DND-41 (cell line): ENCODE data around the gene CDK9.

ENCODE experiments used
- ATAC-seq: fragments of 200-7000 bp; cut with Tn5 transposase; 3 replicates; pipeline ENCODE4 v1.9.1; 2021; ENCODE audit warnings: low read depth; ENCODE audit not compliant: insufficient read depth
- DNase-seq: peaks from one replicate; pipeline ENCODE4 v3.0.0-alpha.2; 2020
- H2AFZ ChIP-seq: 2 replicates; pipeline ENCODE4 v1.6.0; 2012; ENCODE audit warnings: low read depth, low read length
- H3K27ac ChIP-seq: 2 replicates; pipeline ENCODE4 v1.5.1; 2012; ENCODE audit warnings: low read length, inconsistent platforms
- H3K27me3 ChIP-seq: fragments of 200-600 bp; sonication (generic); 2 replicates; pipeline ENCODE4 v1.6.0; 2012; ENCODE audit warnings: low read length, mild to moderate bottlenecking, inconsistent platforms; ENCODE audit not compliant: insufficient read depth, poor library complexity
- H3K36me3 ChIP-seq: 2 replicates; pipeline ENCODE4 v1.5.1; 2012; ENCODE audit warnings: low read length, inconsistent platforms; ENCODE audit not compliant: insufficient read depth
- H3K4me1 ChIP-seq: 2 replicates; pipeline ENCODE4 v1.5.1; 2012; ENCODE audit warnings: mild to moderate bottlenecking, low read length; ENCODE audit not compliant: insufficient read depth
- H3K4me2 ChIP-seq: 2 replicates; pipeline ENCODE4 v1.6.0; 2012; ENCODE audit warnings: mild to moderate bottlenecking, moderate library complexity, low read length, inconsistent platforms; ENCODE audit not compliant: insufficient read depth
- H3K4me3 ChIP-seq, 2 experiments: fragments of 200-600 bp in 1 of 2; shearing (Covaris generic) in 1 of 2; 2 replicates each; pipeline ENCODE4 v1.5.1; 2012 to 2016; ENCODE audit warnings: inconsistent platforms in 2 of 2, low read length in 2 of 2, mild to moderate bottlenecking in 2 of 2, low read depth in 1 of 2, moderate library complexity in 1 of 2
- H3K79me2 ChIP-seq: 2 replicates; pipeline ENCODE4 v1.6.0; 2012; ENCODE audit warnings: low read length, inconsistent platforms; ENCODE audit not compliant: insufficient read depth
- H3K9ac ChIP-seq: 2 replicates; pipeline ENCODE4 v1.6.0; 2012; ENCODE audit warnings: low read depth, mild to moderate bottlenecking, inconsistent platforms, low read length, moderate library complexity
- H3K9me3 ChIP-seq: 2 replicates; pipeline ENCODE4 v1.5.1; 2012; ENCODE audit warnings: low read length, moderate library complexity, mild to moderate bottlenecking, inconsistent platforms; ENCODE audit not compliant: insufficient read depth, severe bottlenecking
- H4K20me1 ChIP-seq: 2 replicates; pipeline ENCODE4 v1.6.0; 2012; ENCODE audit warnings: low read length; ENCODE audit not compliant: insufficient read depth
- EZH2 ChIP-seq: IDR thresholded peaks from 3 replicates; pipeline ENCODE4 v1.6.1; 2012; ENCODE audit warnings: borderline replicate concordance, low read depth, mild to moderate bottlenecking, moderate library complexity, low read length, inconsistent platforms; ENCODE audit not compliant: severe bottlenecking
- TF ChIP-seq, protein P1 (sequence below): IDR thresholded peaks from 2 replicates; pipeline ENCODE4 v1.5.1; 2012; ENCODE audit warnings: borderline replicate concordance, low read length, moderate library complexity, mild to moderate bottlenecking; ENCODE audit not compliant: poor library complexity, severe bottlenecking; ENCODE audit errors: extremely low read depth

Gene CDK9

DNA sequence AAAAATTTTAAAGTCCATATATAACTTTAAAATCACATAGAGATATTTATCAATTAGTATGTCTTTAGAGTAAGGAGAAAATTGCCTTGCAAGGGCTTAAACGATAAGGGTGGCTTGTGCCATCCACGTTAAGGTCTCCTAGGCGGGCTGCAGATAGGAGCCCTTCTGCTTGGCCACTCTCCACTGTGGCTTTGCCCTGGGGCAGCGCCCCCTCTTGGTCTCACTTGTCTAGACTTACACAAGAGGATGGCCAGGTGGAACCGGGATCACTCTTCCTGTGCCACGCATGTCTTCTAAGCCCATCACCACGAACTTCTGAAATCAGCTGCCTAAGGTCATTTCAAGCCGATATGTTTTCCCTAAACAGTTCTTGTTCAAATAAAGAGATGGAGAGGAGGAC is 19.8 kb downstream of the CDK9 start:
- H3K9me3 ChIP-seq, result no peaks in the 10 kb centered on the region
- peaks cover 34% of the 10 kb centered on the region for H3K79me2 ChIP-seq
- H2AFZ ChIP-seq, result no peak overlapping the region
- H3K9ac ChIP-seq, result no peak overlapping the region
- no peak overlapping the region for H3K27ac ChIP-seq
- ATAC-seq (no peak), DNase-seq (peak; percentile 39)
- H3K36me3 ChIP-seq, result peaks cover 54% of the 10 kb centered on the region
- H3K4me2 ChIP-seq, result no peak overlapping the region
- peaks cover 22% of the 10 kb centered on the region for H3K4me1 ChIP-seq
- peaks cover 27% of the 10 kb centered on the region for H4K20me1 ChIP-seq
- no peak overlapping the region for H3K4me3 ChIP-seq
- no peaks in the 10 kb centered on the region for H3K27me3 ChIP-seq
- TF ChIP-seq, protein P1, sequence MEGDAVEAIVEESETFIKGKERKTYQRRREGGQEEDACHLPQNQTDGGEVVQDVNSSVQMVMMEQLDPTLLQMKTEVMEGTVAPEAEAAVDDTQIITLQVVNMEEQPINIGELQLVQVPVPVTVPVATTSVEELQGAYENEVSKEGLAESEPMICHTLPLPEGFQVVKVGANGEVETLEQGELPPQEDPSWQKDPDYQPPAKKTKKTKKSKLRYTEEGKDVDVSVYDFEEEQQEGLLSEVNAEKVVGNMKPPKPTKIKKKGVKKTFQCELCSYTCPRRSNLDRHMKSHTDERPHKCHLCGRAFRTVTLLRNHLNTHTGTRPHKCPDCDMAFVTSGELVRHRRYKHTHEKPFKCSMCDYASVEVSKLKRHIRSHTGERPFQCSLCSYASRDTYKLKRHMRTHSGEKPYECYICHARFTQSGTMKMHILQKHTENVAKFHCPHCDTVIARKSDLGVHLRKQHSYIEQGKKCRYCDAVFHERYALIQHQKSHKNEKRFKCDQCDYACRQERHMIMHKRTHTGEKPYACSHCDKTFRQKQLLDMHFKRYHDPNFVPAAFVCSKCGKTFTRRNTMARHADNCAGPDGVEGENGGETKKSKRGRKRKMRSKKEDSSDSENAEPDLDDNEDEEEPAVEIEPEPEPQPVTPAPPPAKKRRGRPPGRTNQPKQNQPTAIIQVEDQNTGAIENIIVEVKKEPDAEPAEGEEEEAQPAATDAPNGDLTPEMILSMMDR, result peak; percentile 51
- TF ChIP-seq EZH2, result no peak

DNA sequence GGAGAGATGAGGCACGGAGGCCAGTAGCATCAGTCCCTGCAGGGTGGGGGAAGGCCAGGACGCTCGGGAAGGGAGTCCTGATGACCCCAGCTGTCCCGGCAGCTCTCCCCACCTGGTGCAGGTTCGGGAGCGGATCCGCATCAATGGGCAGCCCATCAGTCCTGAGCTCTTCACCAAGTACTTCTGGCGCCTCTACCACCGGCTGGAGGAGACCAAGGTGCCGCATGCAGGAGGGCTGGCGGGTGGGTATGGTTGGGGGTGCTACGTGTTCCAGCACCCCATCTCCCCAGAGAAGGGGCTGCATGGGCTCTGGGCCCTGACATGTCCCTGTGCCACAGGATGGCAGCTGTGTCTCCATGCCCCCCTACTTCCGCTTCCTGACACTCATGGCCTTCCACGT is 21.0 kb downstream of the CDK9 start:
- Histone ChIP-seq H3K4me2 (no peak overlapping the region), H4K20me1 (peaks cover 28% of the 10 kb centered on the region), H3K27ac (no peak overlapping the region), H3K4me3 (no peak overlapping the region), H3K9ac (no peak overlapping the region), H2AFZ (no peak overlapping the region), H3K9me3 (no peaks in the 10 kb centered on the region), H3K36me3 (peaks cover 57% of the 10 kb centered on the region), H3K79me2 (peaks cover 34% of the 10 kb centered on the region), H3K4me1 (peaks cover 20% of the 10 kb centered on the region), H3K27me3 (no peaks in the 10 kb centered on the region)
- no peak for DNase-seq
- ATAC-seq, result no peak
- TF ChIP-seq EZH2, result no peak
- TF ChIP-seq, protein P1, result no peak

DNA sequence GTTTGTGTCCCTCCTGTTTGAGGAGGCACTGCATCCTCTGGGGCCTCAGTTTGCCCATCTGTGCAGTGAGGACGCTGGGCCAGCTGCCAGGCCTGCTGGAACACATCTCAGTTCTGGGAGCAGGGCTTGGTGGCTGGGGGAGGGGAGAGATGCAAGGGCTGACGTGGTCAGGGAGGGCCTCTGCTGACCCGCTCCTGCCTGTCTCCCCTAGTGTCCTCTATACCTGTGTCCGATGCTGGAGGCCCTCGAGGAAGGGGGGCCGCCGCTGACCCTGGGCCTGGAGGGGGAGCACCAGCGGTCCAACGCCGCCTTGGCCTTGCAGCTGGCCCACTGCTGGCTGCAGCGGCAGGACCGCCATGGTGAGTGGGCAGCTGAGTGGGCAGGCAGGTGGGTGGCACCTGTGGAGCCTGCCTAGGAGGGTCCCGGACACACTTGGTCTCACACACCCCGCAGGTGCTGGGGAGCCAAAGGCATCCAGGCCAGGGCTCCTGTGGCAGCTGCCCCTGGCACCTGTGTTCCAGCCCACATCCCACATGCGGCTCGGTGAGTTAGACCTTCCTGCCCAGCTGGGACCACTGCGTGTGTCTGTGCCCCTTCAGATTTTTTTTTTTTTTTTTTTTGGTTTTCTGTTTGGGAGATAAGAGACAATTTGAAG is 22.6 kb downstream of the CDK9 start:
- H3K27ac ChIP-seq, result no peak overlapping the region
- H3K36me3 ChIP-seq, result peaks cover 71% of the 10 kb centered on the region
- DNase-seq, result no peak
- TF ChIP-seq, protein P1, result no peak
- TF ChIP-seq EZH2, result no peak
- no peak overlapping the region for H3K9ac ChIP-seq
- H4K20me1 ChIP-seq, result peaks cover 27% of the 10 kb centered on the region
- peak; percentile 10; the same call in 1 of the 3 replicates for ATAC-seq
- H3K4me3 ChIP-seq, result no peak overlapping the region
- H3K4me1 ChIP-seq, result peaks cover 12% of the 10 kb centered on the region
- H3K27me3 ChIP-seq, result no peaks in the 10 kb centered on the region
- H3K79me2 ChIP-seq, result peaks cover 30% of the 10 kb centered on the region
- H3K4me2 ChIP-seq, result no peak overlapping the region
- H2AFZ ChIP-seq, result no peak overlapping the region
- no peaks in the 10 kb centered on the region for H3K9me3 ChIP-seq
